HG02973 (cell line): ENCODE data around the gene COL11A2.
"Not testable (repeated sequence)": the region's sequence is repeated elsewhere in the genome, so short reads cannot be mapped to it uniquely, and the experiment has no call there.

Experiments used
- ATAC-seq: cut with Tn5 transposase; IDR thresholded peaks from one replicate; pipeline ENCODE4 v1.9.1; 2021; ENCODE audit warnings: moderate library complexity; ENCODE audit not compliant: unreplicated experiment

The COL11A2 gene

DNA sequence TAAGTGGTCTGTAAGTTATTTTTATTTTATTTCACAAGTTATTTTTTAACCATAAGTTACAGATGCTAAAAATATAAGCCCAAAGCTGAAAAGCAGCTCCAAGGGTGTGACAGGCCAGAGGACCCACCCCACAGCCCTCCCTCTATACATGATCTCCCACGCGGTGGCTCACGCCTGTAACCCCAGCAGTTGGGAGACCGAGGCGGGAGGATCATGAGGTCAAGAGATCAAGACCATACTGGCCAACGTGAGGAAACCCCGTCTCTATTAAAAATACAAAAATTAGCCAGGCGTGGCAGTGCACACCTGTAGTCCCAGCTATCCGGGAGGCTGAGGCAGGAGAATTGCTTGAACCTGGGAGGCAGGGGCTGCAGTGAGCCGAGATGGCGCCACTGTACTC, 32.2 kb downstream of the COL11A2 start:
- no peak for ATAC-seq

DNA sequence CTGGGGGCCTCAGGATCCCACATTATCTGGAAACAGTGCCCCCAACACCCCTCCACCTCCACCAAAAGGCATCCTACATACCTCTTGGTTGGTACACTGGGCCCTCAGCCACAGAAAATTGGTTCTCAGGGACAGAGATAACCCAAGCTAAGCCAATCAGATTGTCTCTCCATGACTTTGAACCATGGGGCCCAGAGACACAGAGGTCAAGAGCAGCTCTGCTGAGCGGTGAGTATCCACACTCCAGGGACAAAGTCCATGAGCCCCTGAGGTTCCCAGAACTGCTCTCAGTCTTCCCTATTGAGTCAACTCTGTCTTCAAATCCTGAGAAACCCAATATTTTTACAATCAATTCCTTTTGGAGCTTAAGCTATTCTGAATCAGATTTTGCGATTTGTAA, 35.3 kb downstream of the COL11A2 start:
- ATAC-seq = no peak

- no peak for ATAC-seq
Measured at GRCh38 chr6:33156561-33156960, 35.7 kb downstream of the COL11A2 start.

DNA sequence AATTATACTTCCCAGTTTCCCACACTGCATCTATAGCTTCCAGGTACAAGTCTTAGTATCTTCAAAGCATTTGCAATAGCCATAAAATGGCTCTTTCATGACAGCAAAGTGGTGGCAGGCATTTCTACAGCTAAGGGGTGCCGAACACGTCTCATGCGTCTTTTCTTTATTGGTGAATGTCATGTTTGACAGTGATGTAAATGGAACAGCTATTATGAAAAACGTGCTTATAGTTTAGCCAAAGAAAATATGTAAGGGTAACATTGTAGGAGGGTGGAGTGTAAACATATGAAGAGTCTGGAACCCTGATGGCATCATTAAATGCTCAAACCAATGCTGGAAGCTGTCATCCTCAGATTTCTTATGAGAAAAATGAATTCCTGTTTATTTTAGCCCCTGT, 37.9 kb downstream of the COL11A2 start:
- ATAC-seq = no peak

- ATAC-seq = no peak
Measured at GRCh38 chr6:33151050-33151449, 41.2 kb downstream of the COL11A2 start.

GRCh38 chr6:33150560-33150959, 41.7 kb downstream of the COL11A2 start:
- ATAC-seq = not testable (repeated sequence)

- no peak for ATAC-seq
Measured at GRCh38 chr6:33147807-33148666, 44.2 kb downstream of the COL11A2 start.

GRCh38 chr6:33144373-33144772, 47.9 kb downstream of the COL11A2 start:
- no peak for ATAC-seq

DNA sequence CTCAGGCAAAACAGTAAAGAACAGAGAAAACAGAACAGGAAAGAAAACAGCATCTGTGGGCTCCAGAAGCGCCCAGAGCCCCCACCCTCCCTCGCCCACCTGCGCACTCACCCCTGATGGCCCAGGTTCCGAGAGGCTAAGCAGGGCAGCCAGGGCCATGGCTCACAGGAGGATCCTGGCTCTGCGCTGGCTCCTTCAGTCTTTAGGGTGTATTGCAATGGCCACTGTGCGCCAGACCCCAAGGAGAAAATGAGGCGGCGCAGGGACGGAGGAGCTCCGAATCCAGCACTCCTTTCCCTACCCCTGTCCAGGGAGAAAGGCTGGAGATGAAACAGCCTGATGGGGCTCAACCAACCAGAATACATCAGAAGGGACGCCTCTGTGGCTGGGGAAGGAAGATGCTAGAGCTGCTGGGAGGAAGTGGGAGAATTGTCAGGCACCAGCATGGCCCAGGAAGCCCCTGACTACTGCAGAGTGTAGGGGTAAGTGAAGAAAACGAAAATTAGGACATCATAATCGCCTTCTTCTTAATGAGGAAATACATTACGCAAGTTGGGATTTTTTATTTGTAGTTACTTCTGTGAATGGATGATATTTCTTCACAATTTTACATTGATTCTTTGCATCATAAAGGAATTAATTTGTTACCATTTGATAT, 49.0 kb downstream of the COL11A2 start:
- no peak for ATAC-seq

DNA sequence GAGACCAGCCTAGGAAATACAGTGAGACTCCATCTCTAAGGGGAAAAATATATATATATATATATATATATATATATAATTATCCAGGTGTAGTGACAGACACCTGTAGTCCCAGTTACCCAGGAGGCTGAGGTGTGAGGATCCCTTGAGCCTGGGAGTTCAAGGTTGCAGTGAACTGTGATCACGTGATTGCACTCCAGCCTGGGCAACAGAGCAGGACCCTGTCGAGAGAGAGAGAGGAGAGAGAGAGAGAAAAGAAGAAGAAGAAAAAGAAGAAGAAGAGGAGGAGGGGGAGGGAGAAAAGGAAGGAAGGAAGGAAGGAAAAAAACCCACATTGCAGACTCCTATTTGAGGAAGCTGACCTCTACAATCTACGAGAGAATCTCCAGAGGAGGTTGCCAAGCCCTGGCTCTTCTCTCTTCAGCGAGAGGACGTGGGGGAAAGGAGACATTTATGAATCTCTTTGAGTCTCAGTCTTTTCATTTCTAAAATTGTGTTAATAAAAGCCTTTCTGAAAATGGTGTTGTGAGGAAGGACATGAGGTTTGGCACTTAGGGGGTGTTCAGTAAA, 49.7 kb downstream of the COL11A2 start:
- no peak for ATAC-seq

DNA sequence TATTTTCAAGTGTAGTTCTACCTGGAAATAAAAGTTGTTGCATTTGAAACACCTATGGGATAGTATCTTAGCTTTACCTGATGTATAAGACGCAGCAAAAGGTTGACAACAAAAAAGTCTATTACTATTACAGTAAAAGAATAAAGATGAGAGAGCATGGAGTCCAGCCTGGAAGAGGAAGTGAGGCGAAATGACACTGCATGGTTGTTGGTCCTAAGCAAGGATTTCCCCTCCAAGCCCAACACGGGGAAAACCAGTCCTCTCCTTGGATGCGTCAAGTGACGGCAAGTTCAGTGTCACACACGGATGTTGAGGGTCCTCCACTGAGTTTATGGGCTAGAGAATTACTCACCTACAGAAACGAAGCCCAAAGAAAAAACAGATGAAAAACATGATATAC, 51.7 kb downstream of the COL11A2 start:
- ATAC-seq = no peak

DNA sequence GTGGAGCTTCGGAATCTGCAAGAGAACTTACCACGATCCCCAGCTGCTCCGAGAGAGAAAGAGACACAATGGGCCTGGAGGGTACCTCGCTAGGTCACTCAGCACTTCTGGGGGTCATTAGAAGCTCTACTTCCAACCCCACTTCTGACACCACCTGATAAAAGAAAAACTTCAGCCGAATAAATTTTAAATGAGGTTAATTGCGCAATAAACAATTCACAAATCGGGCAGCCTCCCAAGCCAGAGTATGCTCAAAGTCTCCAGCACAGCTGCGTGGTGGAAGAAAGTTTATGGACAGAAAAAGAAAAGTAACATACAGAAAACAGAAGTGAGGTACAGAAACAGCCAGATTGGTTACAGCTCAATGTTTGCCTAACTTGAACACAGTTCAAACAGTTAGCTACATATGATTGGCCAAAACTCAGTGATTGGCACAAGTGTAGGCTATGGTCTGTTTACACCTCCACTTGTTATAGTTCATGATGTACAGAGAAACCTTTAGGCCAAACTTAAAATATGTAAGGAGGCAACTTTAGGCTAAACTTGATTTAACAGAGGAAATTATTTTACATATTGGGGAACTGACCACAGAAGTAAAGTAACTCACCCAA, 52.6 kb downstream of the COL11A2 start:
- ATAC-seq = no peak

DNA sequence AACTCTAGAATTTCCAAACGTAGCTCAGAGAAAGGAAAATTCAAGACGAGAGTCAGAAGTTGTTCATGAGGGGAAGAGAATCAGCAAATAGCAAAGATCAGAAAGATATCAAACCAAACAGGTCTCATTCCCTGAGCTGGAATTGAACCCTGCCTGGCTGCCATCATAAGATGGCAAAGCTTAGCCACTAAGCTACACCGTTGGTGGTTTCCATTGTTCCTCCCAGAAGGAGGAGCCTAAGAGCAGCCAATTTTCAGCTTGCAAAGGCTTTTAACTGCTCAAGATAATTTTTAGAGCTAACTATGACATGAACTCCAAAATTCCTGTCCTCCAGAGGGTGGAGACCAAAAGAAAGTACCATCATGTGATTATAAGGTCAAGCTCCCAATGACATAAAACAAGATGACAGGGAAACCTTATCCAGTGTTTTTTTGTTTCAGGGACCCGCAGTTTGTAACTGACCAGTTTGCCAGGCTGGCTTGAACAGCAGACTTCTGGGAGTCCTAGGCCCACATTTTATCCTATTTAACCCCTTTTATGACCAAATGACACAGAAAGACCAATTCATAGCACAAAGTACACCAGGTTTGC, 55.9 kb downstream of the COL11A2 start:
- no peak for ATAC-seq

- no peak for ATAC-seq
Measured at GRCh38 chr6:33132081-33132524, 60.2 kb downstream of the COL11A2 start.

GRCh38 chr6:33128318-33128717, 63.9 kb downstream of the COL11A2 start:
- no peak for ATAC-seq

- no peak for ATAC-seq
Measured at GRCh38 chr6:33126101-33126714, 66.1 kb downstream of the COL11A2 start.

DNA sequence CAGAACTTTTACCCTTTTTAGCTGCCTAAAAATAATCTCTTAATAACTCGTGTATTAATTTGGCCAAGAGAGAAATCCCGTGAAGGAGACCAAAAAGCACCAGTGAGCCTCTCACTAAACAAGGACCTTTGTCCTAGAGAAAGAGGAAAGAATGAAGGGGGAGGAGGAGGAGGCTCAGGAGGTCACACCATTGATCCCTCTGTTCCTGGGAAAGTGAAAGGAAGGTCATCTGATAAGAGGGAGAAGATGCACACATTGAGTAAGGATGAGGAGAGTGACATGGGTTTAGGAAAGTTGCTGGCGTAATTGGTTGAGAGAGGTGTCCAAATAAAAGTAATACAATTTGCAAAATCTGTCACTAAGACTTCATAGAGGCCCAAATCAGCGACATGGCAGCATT, 67.3 kb downstream of the COL11A2 start:
- ATAC-seq = no peak

DNA sequence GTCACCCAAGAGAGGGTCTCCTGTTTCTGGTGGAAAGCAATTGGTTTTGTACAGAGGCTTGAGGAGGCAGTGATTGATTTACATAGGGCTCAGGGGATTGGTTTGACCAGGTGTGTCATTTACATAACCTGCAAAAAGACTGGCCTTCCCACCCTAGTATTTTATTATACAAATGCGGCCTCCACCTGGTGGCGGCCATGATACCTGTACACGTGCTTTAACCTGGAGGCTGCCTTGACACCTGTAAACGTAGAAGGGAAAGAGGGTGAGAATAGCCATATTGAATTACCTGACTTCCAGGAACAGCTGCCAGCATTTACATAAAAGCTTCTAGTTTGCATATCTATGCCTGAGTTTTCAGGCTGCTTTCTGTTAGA, 67.8 kb downstream of the COL11A2 start:
- no peak for ATAC-seq

DNA sequence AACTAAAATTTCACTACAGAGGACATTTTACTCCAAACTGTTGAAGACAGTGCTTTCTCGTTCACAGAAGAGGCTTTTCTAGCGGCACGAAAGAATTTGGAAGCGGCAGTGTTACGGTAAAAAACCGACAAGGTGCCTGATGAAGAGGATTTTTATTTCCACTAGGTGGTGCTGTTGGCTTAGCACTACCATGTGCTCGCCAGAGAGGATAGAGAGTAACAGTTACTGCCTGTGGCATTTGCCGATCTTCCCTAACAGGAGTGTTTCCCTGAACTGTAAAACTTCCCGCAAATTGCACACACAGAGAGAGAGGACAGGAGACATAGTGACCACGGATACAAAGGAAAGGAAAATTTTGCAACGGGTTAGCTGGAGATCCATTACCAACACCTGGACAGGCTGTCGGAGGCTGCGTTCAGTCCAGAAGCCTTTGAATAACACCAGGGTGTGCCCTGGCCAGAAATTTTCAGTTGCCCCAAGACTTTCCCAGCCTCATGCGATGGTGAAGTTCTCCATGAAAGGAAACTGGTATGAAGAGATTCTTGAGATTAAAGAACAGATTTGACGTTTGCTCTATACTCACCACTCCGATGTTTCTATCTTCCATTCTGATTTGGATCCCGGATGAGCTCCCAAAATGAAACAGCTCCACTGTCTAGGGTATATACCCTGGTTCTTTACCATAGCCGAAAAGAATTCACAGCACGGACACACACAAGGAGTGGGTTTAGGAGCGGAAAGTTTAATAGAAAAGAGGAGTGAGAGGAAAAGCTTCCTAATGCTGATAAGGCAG, 68.3 kb downstream of the COL11A2 start:
- ATAC-seq = no peak

GRCh38 chr6:33123181-33123580, 69.1 kb downstream of the COL11A2 start:
- ATAC-seq = no peak
